Left lobe of liver (tissue), 2 donors: ENCODE data around the gene DTNBP1. TPM values are rescaled to one million over a fixed set of nuclear protein-coding genes. Genes with fewer than 3 reads are reported as not detected.
A peak's percentile ranks its signal among the peaks of the same experiment; 100 is the strongest.

Experiments
- ATAC-seq: fragments of 200-7000 bp; cut with Tn5 transposase; one replicate; pipeline ENCODE4 v1.9.1; 2020; ENCODE audit warnings: mild to moderate bottlenecking, moderate library complexity
- DNase-seq: peaks from one replicate; pipeline ENCODE4 v3.0.0-alpha.2; 2020; ENCODE audit warnings: low spot score
- total RNA-seq: library from RNA; stranded (reverse); gene quantifications from one replicate; pipeline ENCODE4 v1.2.1, GENCODE V29; 2021
- donor health status: DM: no; HTN: no; CAD: no; lungs with moderate emphysema.
- donor health status: DM: no; HTN: yes; CAD: no.

Gene DTNBP1
- total RNA-seq, 1 donor from 2014 or later, result 4.3 TPM

- ATAC-seq (no peak), DNase-seq (no peak)
Observed at GRCh38 chr6:15517600-15517999, 145.2 kb downstream of the DTNBP1 start.

GRCh38 chr6:15516923-15517560 lies 145.8 kb downstream of the DTNBP1 start:
- DNase-seq (no peak), ATAC-seq (no peak)

- DNase-seq (no peak), ATAC-seq (no peak)
Observed at GRCh38 chr6:15516378-15516777, 146.4 kb downstream of the DTNBP1 start.

GRCh38 chr6:15515660-15516375 lies 147.0 kb downstream of the DTNBP1 start:
- DNase-seq, result no peak
- ATAC-seq, result no peak

GRCh38 chr6:15515226-15515625 lies 147.6 kb downstream of the DTNBP1 start:
- DNase-seq (no peak), ATAC-seq (no peak)

GRCh38 chr6:15513801-15514711 lies 148.8 kb downstream of the DTNBP1 start:
- DNase-seq, result no peak
- ATAC-seq, result no peak

GRCh38 chr6:15513131-15513771 lies 149.6 kb downstream of the DTNBP1 start:
- ATAC-seq, result no peak
- DNase-seq, result no peak

GRCh38 chr6:15512721-15513120 lies 150.1 kb downstream of the DTNBP1 start:
- ATAC-seq (no peak), DNase-seq (no peak)

GRCh38 chr6:15512126-15512525 lies 150.7 kb downstream of the DTNBP1 start:
- ATAC-seq (peak; percentile 19), DNase-seq (no peak)

- peak; percentile 89 for DNase-seq
- peak; percentile 91 for ATAC-seq
Observed at GRCh38 chr6:15511248-15512125, 151.3 kb downstream of the DTNBP1 start.

GRCh38 chr6:15510536-15511247 lies 152.1 kb downstream of the DTNBP1 start:
- peak; percentile 58 for ATAC-seq
- DNase-seq, result peak; percentile 55

- no peak for DNase-seq
- no peak for ATAC-seq
Observed at GRCh38 chr6:15510121-15510520, 152.7 kb downstream of the DTNBP1 start.

- DNase-seq (no peak), ATAC-seq (no peak)
Observed at GRCh38 chr6:15509335-15509933, 153.4 kb downstream of the DTNBP1 start.

GRCh38 chr6:15508931-15509330 lies 153.9 kb downstream of the DTNBP1 start:
- ATAC-seq (no peak), DNase-seq (no peak)

GRCh38 chr6:15508441-15508871 lies 154.4 kb downstream of the DTNBP1 start:
- DNase-seq (no peak), ATAC-seq (no peak)

GRCh38 chr6:15507746-15508145 lies 155.1 kb downstream of the DTNBP1 start:
- ATAC-seq (no peak), DNase-seq (no peak)

- DNase-seq (no peak), ATAC-seq (no peak)
Observed at GRCh38 chr6:15507221-15507620, 155.6 kb downstream of the DTNBP1 start.

GRCh38 chr6:15506066-15506465 lies 156.8 kb downstream of the DTNBP1 start:
- no peak for ATAC-seq
- DNase-seq, result no peak

- no peak for ATAC-seq
- no peak for DNase-seq
Observed at GRCh38 chr6:15505463-15505918, 157.3 kb downstream of the DTNBP1 start.
